K562 (cell line): Measurements from ENCODE around the gene SLX4IP. TPM values are rescaled to one million over a fixed set of nuclear protein-coding genes. Genes with fewer than 3 reads are reported as not detected.
A peak's percentile ranks its signal among the peaks of the same experiment; 100 is the strongest.

ENCODE experiments used
- CBX5 ChIP-seq: IDR thresholded peaks from 2 replicates; pipeline ENCODE4 v1.6.1; 2014; ENCODE audit warnings: low read depth, borderline replicate concordance
- ELF1 ChIP-seq: fragments of 200-800 bp; sonication (Bioruptor generic); IDR thresholded peaks from 2 replicates; pipeline ENCODE4 v1.6.1; 2016; ENCODE audit warnings: missing genetic modification characterization, missing compliant biosample characterization
- MYC ChIP-seq, 2 experiments: fragments of 250-450 bp in 1 of 2; sonication (Bioruptor Pico) in 1 of 2; IDR thresholded peaks; 2 replicates each; pipeline versions ENCODE4 v1.5.1 to v1.6.1; 2012 to 2021; ENCODE audit warnings: low read depth in 2 of 2, borderline replicate concordance in 1 of 2, improper control_type of control experiment in 1 of 2, low read length in 1 of 2, mild to moderate bottlenecking in 1 of 2, moderate library complexity in 1 of 2
- MYNN ChIP-seq, 2 experiments: sonication (generic); formaldehyde crosslinking in 1 of 2; IDR thresholded peaks; 2 replicates each; pipeline versions ENCODE4 v1.5.0 to v1.6.1; 2016 to 2020; ENCODE audit warnings: antibody characterized with exemption in 1 of 2, missing genetic modification reagents in 1 of 2
- POLR2AphosphoS2 ChIP-seq: IDR thresholded peaks from 2 replicates; pipeline ENCODE4 v1.6.1; 2012; ENCODE audit warnings: low read length, improper control_type of control experiment
- RNF2 ChIP-seq: sonication (generic); IDR thresholded peaks from 2 replicates; pipeline ENCODE4 v1.6.1; 2016
- SIRT6 ChIP-seq: IDR thresholded peaks from one replicate; pipeline ENCODE4 v1.6.1; 2012; ENCODE audit warnings: low read depth, mild to moderate bottlenecking, control low read depth, inconsistent platforms, low read length, moderate library complexity
- TAL1 ChIP-seq: fragments of 450-650 bp; IDR thresholded peaks from 2 replicates; pipeline ENCODE4 v1.6.1; 2016; ENCODE audit warnings: mild to moderate bottlenecking
- XRCC4 ChIP-seq: IDR thresholded peaks from one replicate; pipeline ENCODE4 v1.6.1; 2011; ENCODE audit not compliant: insufficient read depth, insufficient read length; ENCODE audit errors: extremely low read depth
- ZBTB8A ChIP-seq: fragments of 450-650 bp; IDR thresholded peaks from 2 replicates; pipeline ENCODE4 v1.6.1; 2018; ENCODE audit warnings: mild to moderate bottlenecking, moderate library complexity; ENCODE audit not compliant: partially characterized antibody
- ZFPM2 ChIP-seq: fragments of 250-450 bp; sonication (Bioruptor Pico); IDR thresholded peaks from 2 replicates; pipeline ENCODE4 v1.5.1; 2022; ENCODE audit warnings: mild to moderate bottlenecking
- ZNF121 ChIP-seq: sonication (generic); formaldehyde crosslinking; conservative IDR thresholded peaks from 2 replicates; pipeline ENCODE4 v1.8.0; 2022; ENCODE audit warnings: missing genetic modification reagents
- ZNF217 ChIP-seq: sonication (generic); formaldehyde crosslinking; IDR thresholded peaks from 2 replicates; pipeline ENCODE4 v1.8.0; 2022; ENCODE audit warnings: mild to moderate bottlenecking, missing genetic modification reagents
- ZNF316 ChIP-seq: fragments of 450-650 bp; IDR thresholded peaks from 2 replicates; pipeline ENCODE4 v1.6.1; 2016
- ZNF431 ChIP-seq: sonication (generic); formaldehyde crosslinking; IDR thresholded peaks from 2 replicates; pipeline ENCODE4 v1.8.0; 2022; ENCODE audit warnings: mild to moderate bottlenecking, missing genetic modification reagents
- ZNF639 ChIP-seq, 2 experiments: fragments of 200-800 bp in 1 of 2; sonication (Bioruptor generic) in 1 of 2; sonication (generic) in 1 of 2; formaldehyde crosslinking in 1 of 2; IDR thresholded peaks in 1 of 2; conservative IDR thresholded peaks in 1 of 2; 2 replicates each; pipeline versions ENCODE4 v1.5.0 to v1.6.1; 2016 to 2020; ENCODE audit warnings: missing compliant biosample characterization in 1 of 2, missing genetic modification characterization in 1 of 2, missing genetic modification reagents in 1 of 2
- polyA plus RNA-seq, 8 experiments: library from polyadenylated mRNA; depleted of rRNA in 4 of 8; stranded (reverse) in 5 of 8; unstranded in 3 of 8; fragments of >200 nt; fragmentation: Nextera tagmentation in 2 of 8; fragmentation: Illumina TruSeq in 1 of 8; extraction: Ambion mirVana in 2 of 8; extraction: Trizol in 1 of 8; gene quantifications; 2 replicates each; pipeline versions ENCODE4 v1.2.1 to v1.2.3, GENCODE V29; 2011 to 2014; ENCODE audit warnings: inconsistent platforms in 1 of 8, missing spikeins in 1 of 8
- total RNA-seq, 7 experiments: library from RNA; depleted of rRNA in 6 of 7; stranded (reverse); fragments of >200 nt in 6 of 7; fragmentation: Illumina TruSeq in 2 of 7; extraction: Trizol in 2 of 7; gene quantifications; 2 replicates each; pipeline versions ENCODE4 v1.2.1 to v1.2.3, GENCODE V29; 2011 to 2021; ENCODE audit warnings: low replicate concordance in 1 of 7
- TF ChIP-seq, protein P1 (sequence below), 2 experiments: fragments of 450-650 bp; formaldehyde crosslinking in 1 of 2; IDR thresholded peaks; 2 replicates each; pipeline versions ENCODE4 v1.4.0 to v1.6.1; 2014 to 2020; ENCODE audit warnings: mild to moderate bottlenecking in 2 of 2, borderline replicate concordance in 1 of 2, low read depth in 1 of 2
- TF ChIP-seq, protein P2 (sequence below): fragments of 250-450 bp; sonication (Bioruptor Pico); IDR thresholded peaks from 2 replicates; pipeline ENCODE4 v1.5.0; 2021

Gene SLX4IP
- total and polyA plus RNA-seq, 9 of the 15 experiments (the other 6 are each of a cell fraction or from before 2014, with no cell fraction given) = 1.5 to 5.9 (median 3.5) TPM

DNA sequence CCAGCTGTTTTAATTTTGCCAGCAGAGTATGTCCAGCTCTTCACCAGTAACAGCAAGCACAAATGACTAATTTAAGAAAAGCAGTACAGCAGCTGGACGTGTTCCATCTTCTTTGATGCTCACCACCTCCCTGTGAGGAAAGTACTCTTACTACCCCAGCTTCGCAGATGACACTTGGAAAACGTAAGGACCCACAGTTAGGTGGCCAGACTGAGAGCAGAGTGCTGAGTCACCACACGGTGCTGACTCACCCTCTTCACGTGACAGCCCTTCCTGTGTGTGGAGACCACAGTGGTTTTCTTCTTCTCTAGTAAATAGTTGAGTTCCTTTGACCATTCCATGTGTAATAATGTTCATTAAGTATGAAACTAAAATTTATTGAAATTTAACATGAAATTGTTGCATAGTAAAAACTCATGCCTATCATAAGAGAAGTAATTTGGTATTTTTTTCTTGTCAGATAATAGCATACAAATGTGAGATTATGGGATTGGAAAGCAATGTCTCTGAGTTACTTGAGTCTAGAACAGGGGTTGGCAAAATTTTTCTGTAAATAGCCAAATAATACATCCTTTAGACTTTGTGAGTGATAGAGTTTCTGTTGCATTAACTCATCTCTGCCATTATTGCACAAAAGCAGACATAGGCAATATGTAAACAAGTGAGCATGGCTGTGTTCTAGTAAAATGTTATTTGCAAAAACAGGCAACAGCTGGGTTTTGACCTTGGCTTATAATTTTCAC is 76.6 kb downstream of the SLX4IP start (continued):
- TF ChIP-seq, protein P1, sequence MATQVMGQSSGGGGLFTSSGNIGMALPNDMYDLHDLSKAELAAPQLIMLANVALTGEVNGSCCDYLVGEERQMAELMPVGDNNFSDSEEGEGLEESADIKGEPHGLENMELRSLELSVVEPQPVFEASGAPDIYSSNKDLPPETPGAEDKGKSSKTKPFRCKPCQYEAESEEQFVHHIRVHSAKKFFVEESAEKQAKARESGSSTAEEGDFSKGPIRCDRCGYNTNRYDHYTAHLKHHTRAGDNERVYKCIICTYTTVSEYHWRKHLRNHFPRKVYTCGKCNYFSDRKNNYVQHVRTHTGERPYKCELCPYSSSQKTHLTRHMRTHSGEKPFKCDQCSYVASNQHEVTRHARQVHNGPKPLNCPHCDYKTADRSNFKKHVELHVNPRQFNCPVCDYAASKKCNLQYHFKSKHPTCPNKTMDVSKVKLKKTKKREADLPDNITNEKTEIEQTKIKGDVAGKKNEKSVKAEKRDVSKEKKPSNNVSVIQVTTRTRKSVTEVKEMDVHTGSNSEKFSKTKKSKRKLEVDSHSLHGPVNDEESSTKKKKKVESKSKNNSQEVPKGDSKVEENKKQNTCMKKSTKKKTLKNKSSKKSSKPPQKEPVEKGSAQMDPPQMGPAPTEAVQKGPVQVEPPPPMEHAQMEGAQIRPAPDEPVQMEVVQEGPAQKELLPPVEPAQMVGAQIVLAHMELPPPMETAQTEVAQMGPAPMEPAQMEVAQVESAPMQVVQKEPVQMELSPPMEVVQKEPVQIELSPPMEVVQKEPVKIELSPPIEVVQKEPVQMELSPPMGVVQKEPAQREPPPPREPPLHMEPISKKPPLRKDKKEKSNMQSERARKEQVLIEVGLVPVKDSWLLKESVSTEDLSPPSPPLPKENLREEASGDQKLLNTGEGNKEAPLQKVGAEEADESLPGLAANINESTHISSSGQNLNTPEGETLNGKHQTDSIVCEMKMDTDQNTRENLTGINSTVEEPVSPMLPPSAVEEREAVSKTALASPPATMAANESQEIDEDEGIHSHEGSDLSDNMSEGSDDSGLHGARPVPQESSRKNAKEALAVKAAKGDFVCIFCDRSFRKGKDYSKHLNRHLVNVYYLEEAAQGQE (IDR thresholded peaks at IDR 0.05; ENCODE audit: borderline replicate concordance) = peak; percentile 50; the same call in 1 of the 2 replicates
- TF ChIP-seq, protein P1 (CRISPR knock-in tag; IDR thresholded peaks at IDR 0.05; ENCODE audit: low read depth) = no peak
- TF ChIP-seq ZFPM2 (CRISPR knock-in tag) = no peak
- no peak for TF ChIP-seq XRCC4
- TF ChIP-seq ZBTB8A = no peak
- TF ChIP-seq ELF1 = no peak
- TF ChIP-seq TAL1 = no peak
- no peak for TF ChIP-seq ZNF121 (CRISPR knock-in tag)
- no peak for TF ChIP-seq MYNN (IDR thresholded peaks at IDR 0.05)
- TF ChIP-seq MYNN (CRISPR knock-in tag; IDR thresholded peaks at IDR 0.05) = no peak
- no peak for TF ChIP-seq ZNF217
- TF ChIP-seq CBX5 = no peak
- TF ChIP-seq ZNF316 = peak; percentile 100
- TF ChIP-seq, protein P2, sequence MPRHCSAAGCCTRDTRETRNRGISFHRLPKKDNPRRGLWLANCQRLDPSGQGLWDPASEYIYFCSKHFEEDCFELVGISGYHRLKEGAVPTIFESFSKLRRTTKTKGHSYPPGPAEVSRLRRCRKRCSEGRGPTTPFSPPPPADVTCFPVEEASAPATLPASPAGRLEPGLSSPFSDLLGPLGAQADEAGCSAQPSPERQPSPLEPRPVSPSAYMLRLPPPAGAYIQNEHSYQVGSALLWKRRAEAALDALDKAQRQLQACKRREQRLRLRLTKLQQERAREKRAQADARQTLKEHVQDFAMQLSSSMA = no peak
- TF ChIP-seq SIRT6 = no peak
- TF ChIP-seq RNF2 = peak; percentile 46; the same call in 1 of the 2 replicates
- TF ChIP-seq POLR2AphosphoS2 = no peak
- TF ChIP-seq ZNF639 (CRISPR knock-in tag; conservative IDR thresholded peaks at IDR 0.05 in 1 of 2, IDR thresholded peaks at IDR 0.05 in 1 of 2) = peak in 1 of 2 experiments; percentile 66; a peak in 2 of 4 replicates
- peak; percentile 63 for TF ChIP-seq MYC (IDR thresholded peaks at IDR 0.05; ENCODE audit: low read depth, low read length)
- TF ChIP-seq MYC (CRISPR knock-in tag; IDR thresholded peaks at IDR 0.05; ENCODE audit: borderline replicate concordance, low read depth) = no peak
- no peak for TF ChIP-seq ZNF431 (CRISPR knock-in tag)
